AG10803 (cell line): ENCODE measurements around the gene CFAP141.
"Not testable (repeated sequence)": the region's sequence is repeated elsewhere in the genome, so short reads cannot be mapped to it uniquely, and the experiment has no call there.

Source experiments
- DNase-seq: peaks from one replicate; pipeline ENCODE4 v3.0.0; 2010; ENCODE audit warnings: low read depth
- H3K4me3 ChIP-seq: 2 replicates; pipeline ENCODE4 v1.5.1; 2011; ENCODE audit warnings: mild to moderate bottlenecking, low read length, control low read depth
- TF ChIP-seq, protein P1 (sequence below): conservative IDR thresholded peaks from 2 replicates; pipeline ENCODE4 v1.5.1; 2011; ENCODE audit warnings: mild to moderate bottlenecking, low read length, control low read depth, inconsistent platforms

Gene CFAP141

DNA sequence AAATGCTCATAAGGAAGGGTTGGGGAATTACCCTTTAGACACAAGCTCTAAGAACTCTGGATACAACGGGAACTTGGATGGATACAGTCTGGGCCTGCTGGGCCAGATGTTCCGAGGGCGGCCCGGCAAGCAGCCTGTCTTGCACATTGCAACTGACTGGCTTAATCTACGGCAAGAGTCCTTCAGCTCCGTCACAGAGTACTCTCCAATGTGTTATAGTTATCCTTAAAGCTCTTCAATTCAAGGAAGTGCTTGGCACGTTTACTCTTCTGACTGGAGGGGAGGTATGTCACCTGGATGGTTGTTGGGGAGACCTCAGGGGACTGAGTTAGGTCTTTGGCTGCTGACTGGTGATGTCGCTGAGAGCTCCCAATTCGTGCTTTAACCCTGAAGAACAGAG is 1.1 kb upstream of the CFAP141 start:
- TF ChIP-seq, protein P1, sequence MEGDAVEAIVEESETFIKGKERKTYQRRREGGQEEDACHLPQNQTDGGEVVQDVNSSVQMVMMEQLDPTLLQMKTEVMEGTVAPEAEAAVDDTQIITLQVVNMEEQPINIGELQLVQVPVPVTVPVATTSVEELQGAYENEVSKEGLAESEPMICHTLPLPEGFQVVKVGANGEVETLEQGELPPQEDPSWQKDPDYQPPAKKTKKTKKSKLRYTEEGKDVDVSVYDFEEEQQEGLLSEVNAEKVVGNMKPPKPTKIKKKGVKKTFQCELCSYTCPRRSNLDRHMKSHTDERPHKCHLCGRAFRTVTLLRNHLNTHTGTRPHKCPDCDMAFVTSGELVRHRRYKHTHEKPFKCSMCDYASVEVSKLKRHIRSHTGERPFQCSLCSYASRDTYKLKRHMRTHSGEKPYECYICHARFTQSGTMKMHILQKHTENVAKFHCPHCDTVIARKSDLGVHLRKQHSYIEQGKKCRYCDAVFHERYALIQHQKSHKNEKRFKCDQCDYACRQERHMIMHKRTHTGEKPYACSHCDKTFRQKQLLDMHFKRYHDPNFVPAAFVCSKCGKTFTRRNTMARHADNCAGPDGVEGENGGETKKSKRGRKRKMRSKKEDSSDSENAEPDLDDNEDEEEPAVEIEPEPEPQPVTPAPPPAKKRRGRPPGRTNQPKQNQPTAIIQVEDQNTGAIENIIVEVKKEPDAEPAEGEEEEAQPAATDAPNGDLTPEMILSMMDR, result no peak
- no peak overlapping the region for H3K4me3 ChIP-seq
- no peak for DNase-seq

DNA sequence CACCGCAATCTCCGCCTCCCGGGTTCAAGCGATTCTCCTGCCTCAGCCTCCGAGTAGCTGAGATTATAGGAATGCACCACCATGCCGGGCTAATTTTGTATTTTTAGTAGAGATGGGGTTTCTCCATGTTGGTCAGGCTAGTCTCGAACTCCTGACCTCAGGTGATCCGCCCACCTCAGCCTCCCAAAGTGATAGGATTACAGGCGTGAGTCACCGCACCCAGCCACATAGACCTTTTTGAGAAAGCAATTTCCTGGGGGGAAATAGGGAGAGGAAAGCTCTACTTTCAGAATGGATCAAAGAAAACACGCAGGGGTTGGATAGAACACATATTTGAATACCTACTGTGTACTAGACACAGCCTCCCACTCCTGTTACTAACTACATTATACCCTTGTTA is 355 bp downstream of the CFAP141 start:
- H3K4me3 ChIP-seq, DNase-seq: not testable (repeated sequence)

DNA sequence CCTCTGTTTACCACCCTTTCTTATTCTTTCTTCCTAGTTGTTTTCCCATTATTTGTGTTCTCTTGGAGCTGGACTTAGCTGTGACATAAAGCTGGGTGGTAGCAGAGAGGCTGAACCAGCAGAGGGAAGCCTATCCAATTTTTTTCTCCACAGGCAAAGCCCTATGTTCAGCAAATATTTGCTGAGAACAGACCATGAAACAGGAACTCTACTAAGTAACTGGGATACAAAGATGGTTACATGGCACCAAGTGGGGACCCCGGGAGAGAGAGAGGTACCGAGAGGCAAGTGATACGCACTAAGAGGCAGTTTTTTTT is 6.6 kb downstream of the CFAP141 start:
- no peak overlapping the region for H3K4me3 ChIP-seq
- TF ChIP-seq, protein P1, result 0 out of 2 replicates have a peak, but pooled peaks have one; percentile 12
- DNase-seq, result no peak

DNA sequence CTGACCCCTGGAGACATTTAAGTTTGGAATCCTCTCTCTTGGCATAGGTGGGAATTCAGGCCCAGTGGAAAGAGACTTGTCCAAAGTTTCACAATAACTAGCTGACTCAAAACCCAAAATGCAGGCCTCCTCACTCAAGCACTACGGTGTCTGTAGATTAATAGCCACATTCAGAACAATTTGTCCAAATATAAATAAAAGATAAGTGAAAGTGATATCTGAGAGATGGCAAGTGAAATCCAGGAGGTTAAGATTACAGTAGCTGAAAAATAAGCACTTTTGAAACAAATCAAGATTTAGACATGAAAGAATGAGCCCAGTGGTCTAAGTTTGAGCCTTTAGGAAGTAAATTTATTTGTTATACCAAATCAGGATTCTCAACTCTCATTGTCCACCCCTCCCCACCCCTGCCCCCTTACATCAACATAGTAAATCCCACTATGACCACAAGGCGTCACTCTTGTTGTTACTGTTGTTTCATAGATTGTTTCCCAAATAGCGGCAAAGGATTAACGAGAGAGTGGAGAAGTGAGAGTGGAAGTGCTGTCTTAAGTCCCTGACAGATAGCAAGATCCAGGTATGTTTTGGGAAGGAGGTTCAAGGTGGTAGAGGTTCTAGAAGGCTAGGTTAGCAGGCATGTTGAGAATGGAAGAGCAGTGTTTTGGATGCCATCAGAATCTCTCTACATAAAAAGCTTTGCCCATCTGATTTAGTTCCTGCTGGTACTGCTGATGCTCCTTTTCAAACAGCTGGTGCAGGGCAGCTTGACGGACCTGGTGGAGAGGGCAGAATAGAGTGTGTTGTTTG is 7.2 kb downstream of the CFAP141 start:
- H3K4me3 ChIP-seq, result peak overlapping the region; percentile 32
- DNase-seq, result peak; percentile 59
- TF ChIP-seq, protein P1, result peak; percentile 65

DNA sequence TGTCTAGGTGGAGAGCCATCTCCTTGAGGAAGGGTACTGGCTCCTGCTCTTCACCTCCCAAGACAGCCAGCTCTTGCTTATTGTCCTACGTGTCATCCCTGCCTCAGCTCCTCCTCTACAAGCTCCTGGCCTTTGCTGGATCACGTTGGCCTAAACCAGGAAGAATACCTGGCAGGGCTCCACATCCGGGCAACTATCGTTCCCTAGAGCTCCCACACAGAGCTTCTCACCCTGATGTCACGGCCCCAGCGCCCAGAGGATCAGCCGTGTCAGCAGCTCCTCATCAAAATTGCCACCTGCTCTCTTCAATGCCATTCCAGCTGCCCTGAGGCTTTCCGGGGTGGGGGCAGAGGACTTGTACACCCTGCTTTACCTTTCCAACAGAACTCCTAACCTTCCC is 12.3 kb downstream of the CFAP141 start:
- TF ChIP-seq, protein P1, result no peak
- no peak overlapping the region for H3K4me3 ChIP-seq
- DNase-seq, result peak; percentile 35

DNA sequence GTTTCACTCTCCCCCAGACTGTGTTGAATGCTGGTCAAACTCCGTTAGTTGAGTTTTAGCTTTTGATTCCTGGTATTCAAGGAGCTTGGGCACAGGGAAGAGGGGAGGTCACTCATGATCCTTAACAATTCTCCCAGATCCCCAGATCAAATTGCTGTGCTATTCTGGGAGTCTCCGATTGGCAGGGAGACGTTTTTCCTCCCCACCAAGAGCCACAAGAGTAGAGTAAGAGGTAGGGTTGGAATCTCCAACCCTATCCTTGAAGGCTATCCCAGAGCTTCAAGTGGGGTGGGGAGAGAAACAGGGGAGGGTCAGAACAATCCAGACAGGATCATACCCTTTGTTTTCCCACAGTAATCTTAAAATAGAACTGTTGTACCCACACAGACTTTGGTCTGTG is 13.7 kb downstream of the CFAP141 start:
- TF ChIP-seq, protein P1, result no peak
- no peak overlapping the region for H3K4me3 ChIP-seq
- DNase-seq, result no peak

DNA sequence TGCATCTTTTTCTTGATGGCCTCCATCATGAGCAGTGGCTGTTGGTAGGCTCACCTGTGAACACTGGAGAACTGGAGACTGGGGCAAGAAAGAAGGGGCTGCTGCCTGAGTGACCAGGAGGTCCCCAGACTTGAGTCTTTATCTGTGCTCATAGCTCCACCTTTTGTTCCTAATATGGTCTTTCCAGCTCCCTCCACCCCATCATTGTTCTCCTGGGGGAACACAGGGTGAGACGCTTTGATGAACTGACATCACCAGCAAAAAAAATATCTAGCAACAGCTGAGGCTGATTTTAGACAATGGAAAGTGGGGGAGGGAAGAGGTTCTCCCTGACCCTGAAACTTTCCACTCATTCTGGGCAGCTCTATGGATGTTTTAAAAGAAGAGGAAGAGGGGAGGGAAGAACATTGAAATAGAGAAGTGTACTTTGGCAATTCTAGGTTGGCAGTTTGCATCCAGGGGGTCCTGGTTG is 14.1 kb downstream of the CFAP141 start, which contains the start of gene TPM3:
TPM3 (minus strand) TSS at position 111 of the 472 bp plus-strand sequence; CDS start at position 29, 82 bp downstream.
- TF ChIP-seq, protein P1, result no peak
- no peak for DNase-seq
- no peak within 1 kb of the TSS for H3K4me3 ChIP-seq
